ENCODE results near the gene DPP7.

DNA sequence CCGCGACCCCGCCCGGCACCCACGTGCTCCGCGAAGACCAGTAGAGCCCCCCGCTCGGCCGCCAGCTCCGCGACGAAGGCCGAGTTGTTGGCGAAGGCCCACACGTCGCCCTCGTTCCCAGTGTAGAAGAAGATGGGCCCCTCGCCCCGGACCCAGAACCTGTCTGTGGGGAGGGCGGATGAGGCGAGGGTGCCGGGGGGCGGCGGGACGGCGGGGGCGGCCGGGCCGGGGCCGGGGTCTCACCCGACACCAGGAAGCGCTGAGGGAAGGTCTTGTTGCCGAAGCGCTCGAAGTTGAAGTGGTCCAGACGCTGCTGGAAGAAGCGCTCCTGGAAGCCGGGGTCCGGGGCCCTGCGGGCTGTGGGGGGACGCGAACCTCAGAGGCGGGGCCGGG lies 317 bp downstream of the DPP7 start:
- TF ChIP-seq, protein P1, sequence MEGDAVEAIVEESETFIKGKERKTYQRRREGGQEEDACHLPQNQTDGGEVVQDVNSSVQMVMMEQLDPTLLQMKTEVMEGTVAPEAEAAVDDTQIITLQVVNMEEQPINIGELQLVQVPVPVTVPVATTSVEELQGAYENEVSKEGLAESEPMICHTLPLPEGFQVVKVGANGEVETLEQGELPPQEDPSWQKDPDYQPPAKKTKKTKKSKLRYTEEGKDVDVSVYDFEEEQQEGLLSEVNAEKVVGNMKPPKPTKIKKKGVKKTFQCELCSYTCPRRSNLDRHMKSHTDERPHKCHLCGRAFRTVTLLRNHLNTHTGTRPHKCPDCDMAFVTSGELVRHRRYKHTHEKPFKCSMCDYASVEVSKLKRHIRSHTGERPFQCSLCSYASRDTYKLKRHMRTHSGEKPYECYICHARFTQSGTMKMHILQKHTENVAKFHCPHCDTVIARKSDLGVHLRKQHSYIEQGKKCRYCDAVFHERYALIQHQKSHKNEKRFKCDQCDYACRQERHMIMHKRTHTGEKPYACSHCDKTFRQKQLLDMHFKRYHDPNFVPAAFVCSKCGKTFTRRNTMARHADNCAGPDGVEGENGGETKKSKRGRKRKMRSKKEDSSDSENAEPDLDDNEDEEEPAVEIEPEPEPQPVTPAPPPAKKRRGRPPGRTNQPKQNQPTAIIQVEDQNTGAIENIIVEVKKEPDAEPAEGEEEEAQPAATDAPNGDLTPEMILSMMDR (conservative IDR thresholded peaks at IDR 0.05; ENCODE audit: low read length): no peak
- TF ChIP-seq EZH2phosphoT487 (IDR thresholded peaks at IDR 0.05; ENCODE audit: borderline replicate concordance): no peak

Measured in Loucy (cell line).